Ramos (cell line): ENCODE results near the gene USP21.

Experiments used
- in situ Hi-C: fragments of 300-500 bp; cut with MboI; formaldehyde crosslinking; loops from one replicate; pipeline ENCODE4 v1.14.3; 2022; ENCODE audit warnings: low sequenced_read_pairs; ENCODE audit not compliant: unreplicated experiment

Gene USP21

DNA sequence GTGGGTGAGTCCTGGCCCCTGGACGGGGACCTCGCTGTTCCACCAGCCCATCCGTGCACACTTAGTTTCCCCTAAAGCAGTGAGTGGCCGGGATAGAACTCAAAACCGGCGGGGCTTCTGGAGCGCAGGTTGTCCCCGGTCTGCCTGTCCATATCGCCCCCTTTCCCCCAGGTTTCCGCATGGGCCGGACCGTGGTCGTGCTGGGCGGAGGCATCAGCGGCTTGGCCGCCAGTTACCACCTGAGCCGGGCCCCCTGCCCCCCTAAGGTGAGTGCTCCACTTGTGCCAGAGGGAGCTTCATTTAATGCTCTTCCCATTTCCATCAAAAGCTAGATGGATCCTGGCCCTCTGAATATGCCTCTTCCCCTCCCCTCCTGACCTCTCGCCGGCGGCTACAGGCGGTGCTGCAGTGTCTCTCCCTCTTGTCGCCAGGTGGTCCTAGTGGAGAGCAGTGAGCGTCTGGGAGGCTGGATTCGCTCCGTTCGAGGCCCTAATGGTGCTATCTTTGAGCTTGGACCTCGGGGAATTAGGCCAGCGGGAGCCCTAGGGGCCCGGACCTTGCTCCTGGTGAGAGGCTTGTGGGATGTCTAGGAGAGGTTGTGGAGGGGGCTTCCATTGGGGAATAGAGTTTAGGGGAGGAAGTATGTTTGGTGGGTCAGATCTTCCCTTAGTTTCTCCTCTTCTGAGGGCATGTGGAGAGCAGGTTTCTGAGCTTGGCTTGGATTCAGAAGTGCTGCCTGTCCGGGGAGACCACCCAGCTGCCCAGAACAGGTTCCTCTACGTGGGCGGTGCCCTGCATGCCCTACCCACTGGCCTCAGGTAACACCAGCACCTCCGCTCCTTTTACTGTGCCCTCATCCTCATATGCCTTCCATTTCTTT, 7.6 kb downstream of the USP21 start:
- in situ Hi-C loops: no loop called here

- in situ Hi-C loops: no loop called here
Measured at GRCh38 chr1:161168906-161169305, 9.6 kb downstream of the USP21 start.

GRCh38 chr1:161171191-161171590, 11.9 kb downstream of the USP21 start:
- in situ Hi-C loops: no loop called here

DNA sequence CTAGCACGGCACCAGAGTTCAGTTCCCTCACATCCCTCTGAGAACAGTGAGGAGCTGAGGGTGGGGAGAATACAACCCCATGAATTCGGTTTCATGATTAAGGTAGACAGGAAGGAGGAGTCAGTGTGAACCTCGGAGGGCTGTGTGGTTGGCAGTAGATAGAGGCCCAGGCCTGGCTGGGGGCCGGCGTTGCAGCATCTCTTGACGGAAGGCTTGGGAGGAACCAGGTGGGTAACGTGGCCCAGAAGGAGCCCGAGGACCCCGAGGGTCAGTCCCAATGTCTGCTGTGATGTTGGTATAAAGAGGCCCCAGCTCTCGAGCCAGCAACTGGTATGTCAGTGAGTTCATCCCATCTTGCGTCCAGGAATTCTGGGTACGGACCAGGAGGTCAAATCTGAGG, 12.4 kb downstream of the USP21 start:
- in situ Hi-C loops: no loop called here

DNA sequence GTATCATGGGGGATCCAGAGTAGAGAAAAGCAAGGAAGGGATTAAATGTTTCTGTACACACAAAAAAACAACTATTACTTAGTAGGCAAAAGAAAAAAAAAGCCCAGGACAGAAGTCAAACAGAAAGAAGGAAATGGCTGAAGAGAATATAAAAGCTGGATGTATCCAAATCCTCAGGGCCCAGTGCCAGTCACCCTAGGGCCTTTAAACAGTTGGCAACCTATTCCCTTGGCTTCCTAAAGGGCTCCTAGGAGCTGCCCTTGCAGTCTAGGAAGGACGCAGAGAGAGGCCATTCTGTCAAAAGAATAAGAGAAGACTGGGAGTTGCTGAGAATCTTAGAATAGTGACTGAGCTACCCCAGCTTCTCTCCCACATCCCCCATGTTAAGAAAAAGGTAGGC, 13.0 kb downstream of the USP21 start:
- in situ Hi-C loops: no loop called here

- in situ Hi-C loops: no loop called here
Measured at GRCh38 chr1:161172776-161173376, 13.6 kb downstream of the USP21 start.

- in situ Hi-C loops: no loop called here
Measured at GRCh38 chr1:161173711-161174110, 14.4 kb downstream of the USP21 start.

DNA sequence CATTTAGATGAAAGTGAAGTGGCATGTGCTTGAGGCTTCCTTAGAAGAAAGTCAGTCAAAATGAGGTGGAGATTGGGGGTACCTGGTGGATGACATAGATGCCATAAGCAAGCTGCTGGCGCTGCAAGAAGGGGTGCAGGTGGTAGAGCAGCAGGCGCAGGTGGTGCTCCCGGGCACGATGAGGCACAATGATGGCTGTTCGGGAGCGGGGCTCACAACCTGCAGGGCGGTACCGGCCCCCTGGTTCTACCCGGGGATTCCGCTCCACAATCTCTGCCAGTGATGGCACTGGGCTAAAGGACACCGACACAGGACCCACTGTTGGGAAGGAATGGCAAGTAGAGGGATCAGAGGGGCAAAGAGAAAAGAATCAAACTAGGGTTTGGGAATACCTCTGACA, 15.6 kb downstream of the USP21 start:
- in situ Hi-C loops: no loop called here

- in situ Hi-C loops: no loop called here
Measured at GRCh38 chr1:161175771-161176453, 16.6 kb downstream of the USP21 start.

- in situ Hi-C loops: no loop called here
Measured at GRCh38 chr1:161176468-161177111, 17.3 kb downstream of the USP21 start.

DNA sequence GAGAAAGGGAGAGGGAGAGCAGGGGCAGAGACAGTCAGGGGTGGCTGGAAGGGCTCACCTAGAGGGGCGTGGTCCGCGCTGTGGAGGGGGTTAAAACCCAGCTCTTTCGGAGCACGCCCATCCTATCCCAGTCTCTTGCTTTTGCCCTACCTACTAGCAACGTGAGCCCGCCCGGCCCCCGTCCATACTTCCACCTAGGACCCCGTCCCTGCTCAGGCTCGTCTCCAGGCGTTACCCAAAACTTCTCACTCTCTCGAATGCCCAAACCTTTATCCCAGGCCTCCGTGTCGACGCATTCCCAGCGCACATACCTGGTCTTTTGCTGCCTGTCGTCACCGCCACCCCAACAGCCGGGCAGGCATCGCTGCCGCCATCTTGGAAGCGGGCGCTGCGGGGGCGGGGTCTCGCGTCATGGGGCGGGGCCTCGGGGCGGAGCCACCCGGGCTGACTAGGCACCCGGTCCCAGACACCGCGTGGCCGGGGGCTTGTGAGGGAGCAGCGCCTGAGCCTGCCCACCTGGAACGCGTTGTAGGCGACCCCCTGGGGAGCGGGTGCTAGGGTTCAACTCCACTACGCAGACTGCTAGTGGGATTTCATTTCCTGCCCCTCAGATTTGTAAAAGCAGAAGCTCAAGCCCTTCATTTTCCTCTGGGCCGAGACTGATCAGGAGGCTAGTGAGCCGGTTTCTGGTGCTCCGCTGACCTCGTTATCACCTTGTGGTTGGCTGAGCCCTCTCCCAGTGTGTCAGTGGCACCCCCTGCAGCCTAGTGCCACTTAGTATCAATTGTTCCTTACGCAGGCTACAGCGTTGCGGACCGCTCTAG, 18.0 kb downstream of the USP21 start, which contains the start of gene B4GALT3:
TSS of gene B4GALT3 (minus strand) at position 396 of the 824 bp plus-strand sequence. CDS start 1,447 bp downstream, outside the sequence.
- in situ Hi-C loops: no loop called here

DNA sequence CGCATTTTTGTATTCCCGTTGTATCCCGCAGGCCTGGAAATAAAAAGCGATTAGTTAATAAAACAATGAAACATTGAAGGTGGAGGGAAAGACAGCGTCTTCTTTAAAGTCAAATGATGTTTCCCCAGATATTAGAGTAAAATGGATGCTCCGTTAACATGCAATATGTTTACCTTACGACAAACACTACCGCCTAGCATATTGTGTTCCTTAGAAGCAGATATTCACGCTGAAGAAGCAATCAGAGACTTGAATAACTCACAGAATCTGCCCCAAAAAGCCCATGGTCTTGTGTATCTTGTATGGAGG, 18.6 kb downstream of the USP21 start:
- in situ Hi-C loops: no loop called here

GRCh38 chr1:161179698-161180097, 20.4 kb downstream of the USP21 start:
- in situ Hi-C loops: no loop called here

GRCh38 chr1:161180639-161181038, 21.3 kb downstream of the USP21 start:
- in situ Hi-C loops: no loop called here

DNA sequence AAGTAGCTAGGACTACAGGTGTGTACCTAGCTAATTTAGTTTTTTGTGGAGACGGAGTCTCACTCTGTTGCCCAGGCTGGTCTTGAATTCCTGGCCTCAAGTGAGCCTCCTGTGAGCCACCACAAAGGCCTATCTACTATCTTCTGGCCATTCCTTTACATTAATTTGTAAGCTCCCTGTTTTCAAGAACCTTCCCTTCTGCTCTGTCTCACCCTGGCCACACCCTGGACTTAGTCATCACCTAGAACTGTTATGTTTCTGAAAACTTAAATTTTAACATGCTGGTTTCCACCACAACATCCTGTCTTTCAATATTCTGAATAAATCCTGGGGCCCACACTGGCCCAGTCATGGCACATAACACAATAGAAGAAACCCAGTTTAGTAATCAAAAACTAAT, 22.9 kb downstream of the USP21 start:
- in situ Hi-C loops: no loop called here

DNA sequence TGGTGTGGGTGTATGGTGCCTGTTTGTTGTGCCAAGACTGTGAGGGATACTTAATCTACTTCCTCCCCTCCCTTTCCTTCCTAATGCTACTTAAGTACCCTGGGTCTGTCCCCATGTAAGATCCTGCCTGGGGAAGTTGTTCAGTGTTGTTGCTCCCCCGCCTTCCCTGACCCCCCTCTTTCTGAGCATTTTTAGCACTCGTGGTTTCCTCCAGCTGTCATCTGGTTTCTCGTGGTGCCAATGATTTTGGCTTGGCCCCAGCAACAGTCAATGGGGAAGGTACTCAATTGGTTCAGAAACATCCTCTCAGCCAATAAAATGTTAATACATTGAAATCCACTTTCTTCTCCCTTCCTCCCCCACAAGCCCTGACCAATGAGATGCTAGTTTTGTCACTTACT, 26.0 kb downstream of the USP21 start:
- in situ Hi-C loops: no loop called here

DNA sequence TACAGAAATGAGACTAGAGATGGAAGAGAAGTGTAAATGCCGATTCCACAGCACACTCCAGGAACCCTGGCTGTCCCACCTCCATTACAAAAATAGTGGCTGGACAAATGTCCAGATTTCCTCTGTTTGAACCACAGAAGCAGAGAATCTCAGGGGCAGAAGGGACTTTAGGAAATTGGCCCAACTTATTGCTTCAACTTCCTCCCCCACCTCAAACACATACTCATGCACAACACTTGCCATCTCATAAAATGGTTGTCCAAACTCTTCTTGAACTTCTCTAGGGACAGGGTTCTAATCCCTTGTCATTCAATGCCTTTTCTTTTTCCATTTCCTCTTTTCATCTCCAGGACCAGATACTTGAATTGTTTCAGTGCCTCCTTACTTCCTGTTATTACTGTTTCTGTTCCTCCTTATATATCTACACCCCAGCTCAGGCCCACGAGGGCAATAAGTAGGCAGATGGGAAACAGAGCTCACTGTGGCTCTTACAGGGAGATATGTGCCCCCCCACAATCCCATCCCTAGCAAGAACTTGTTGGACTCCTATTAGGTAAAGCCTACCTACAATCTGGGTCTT, 26.5 kb downstream of the USP21 start:
- in situ Hi-C loops: no loop called here

GRCh38 chr1:161187311-161187710, 28.0 kb downstream of the USP21 start:
- in situ Hi-C loops: no loop called here

DNA sequence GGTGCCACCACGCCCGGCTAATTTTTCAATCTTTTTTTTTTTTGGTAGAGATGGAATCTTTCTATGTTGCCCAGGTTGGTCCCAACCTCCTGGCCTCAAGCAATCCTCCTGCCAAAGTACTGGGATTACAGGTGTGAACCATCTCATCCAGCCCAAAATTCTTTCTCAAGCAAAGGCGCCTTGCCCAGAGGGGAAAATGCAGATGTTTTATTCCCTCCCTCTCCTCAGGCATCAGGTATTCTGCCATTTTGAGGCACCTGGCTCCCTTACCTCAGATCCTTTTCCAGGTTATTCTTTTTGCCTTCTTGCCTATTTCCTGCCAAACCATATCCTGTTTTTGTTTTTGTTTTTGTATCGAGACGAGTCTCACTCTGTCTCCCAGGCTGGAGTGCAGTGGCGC, 29.1 kb downstream of the USP21 start:
- in situ Hi-C loops: no loop called here

DNA sequence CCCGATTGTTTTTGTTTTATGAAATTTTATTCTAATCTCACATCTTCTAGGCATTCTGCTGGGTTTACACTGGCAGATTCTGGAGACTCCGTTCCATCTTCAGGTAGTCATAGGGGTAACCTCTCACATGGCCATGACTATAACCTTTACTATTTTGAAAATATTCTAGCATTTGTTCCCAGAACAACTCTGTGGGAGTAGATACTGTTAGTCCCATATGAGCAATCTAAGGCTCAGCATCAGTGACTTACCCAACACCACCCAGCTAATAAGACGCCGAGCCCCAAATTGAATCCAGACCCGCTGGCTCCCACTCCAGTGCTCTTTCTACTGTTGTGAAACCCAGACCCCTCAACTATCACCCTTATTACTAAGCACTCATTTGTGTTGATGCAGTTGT, 29.7 kb downstream of the USP21 start:
- in situ Hi-C loops: no loop called here
